ENCODE measurements around the gene C12orf42. TPM values are rescaled to one million over a fixed set of nuclear protein-coding genes. Genes with fewer than 3 reads are reported as not detected.
"Not testable (repeated sequence)": the region's sequence is repeated elsewhere in the genome, so short reads cannot be mapped to it uniquely, and the experiment has no call there.

Gene C12orf42
- total RNA-seq, 1 experiment from 2014 or later, result not detected

- H3K18ac ChIP-seq (ENCODE audit: insufficient read length, low read depth, low read length); H2BK5ac ChIP-seq (ENCODE audit: insufficient read length, low read length); H3K27me3 Mint-ChIP-seq (ENCODE audit: low read depth); H2BK20ac ChIP-seq (ENCODE audit: low read depth, low read length, poor library complexity, severe bottlenecking); H3K4ac ChIP-seq (ENCODE audit: low read depth, low read length); H3K23ac ChIP-seq (ENCODE audit: insufficient read length, low read depth, low read length); H2BK120ac ChIP-seq (ENCODE audit: low read depth, low read length, poor library complexity, severe bottlenecking); H2AFZ ChIP-seq (ENCODE audit: low read length); H3K4me2 ChIP-seq (ENCODE audit: insufficient read depth, insufficient read length, low read length); H3K4me3 Mint-ChIP-seq; H4K91ac ChIP-seq (ENCODE audit: insufficient read length, low read depth, low read length); H3K9me3 Mint-ChIP-seq; H3T11ph ChIP-seq (ENCODE audit: low read length); H3K79me2 ChIP-seq (ENCODE audit: insufficient read depth, low read length); H2BK12ac ChIP-seq (ENCODE audit: insufficient read length, low read depth, low read length); H3K9ac ChIP-seq (ENCODE audit: extremely low read depth, insufficient read length, low read length); H3K9me3 ChIP-seq (ENCODE audit: control insufficient read depth, low read depth, low read length); H3K56ac ChIP-seq (ENCODE audit: insufficient read length, low read depth, low read length); H3K79me1 ChIP-seq (ENCODE audit: insufficient read depth, low read depth, low read length, poor library complexity, severe bottlenecking); H2AK5ac ChIP-seq (ENCODE audit: insufficient read length, low read length); H4K20me1 ChIP-seq (ENCODE audit: control insufficient read depth, insufficient read depth, insufficient read length); H3K4me1 ChIP-seq (ENCODE audit: insufficient read depth, low read length); H3K23me2 ChIP-seq (ENCODE audit: insufficient read length, low read depth, low read length, poor library complexity, severe bottlenecking); H4K8ac ChIP-seq (replicated peaks; ENCODE audit: insufficient read length, low read depth, low read length); H3K27me3 ChIP-seq (ENCODE audit: insufficient read depth, low read length); H4K5ac ChIP-seq (ENCODE audit: insufficient read length, low read depth, low read length); H2BK15ac ChIP-seq (ENCODE audit: low read depth, low read length); H3K14ac ChIP-seq (ENCODE audit: insufficient read depth, low read length); H3K27ac ChIP-seq (ENCODE audit: insufficient read length, low read depth, low read length); H3K27ac Mint-ChIP-seq: not testable (repeated sequence)
- peak; percentile 43 for DNase-seq
- WGBS (ENCODE audit: extremely low coverage, insufficient read length, low lambda C conversion rate), result no CpG with 5 or more reads among the region's 9 CpGs
- Mint-ChIP-seq H3K36me3 (ENCODE audit: insufficient read depth in 1 of 3, low read depth in 3 of 3) (peaks cover 3 to 11% (median 3%) of the 10 kb centered on the region in 3 experiments; a peak in 5 of 7 replicates), H3K4me1 (peaks cover 16 to 21% of the 10 kb centered on the region in 2 experiments)
Observed at GRCh38 chr12:103424849-103425586, 70.8 kb downstream of the C12orf42 start.
